Nephron (organoid): ENCODE data around the gene ASTN2.

Source experiments
- H3K27ac Mint-ChIP-seq, 3 experiments: 2 replicates each; pipeline ENCODE4 v1.8.0; 2020; ENCODE audit warnings: mixed read lengths in 3 of 3, mild to moderate bottlenecking in 2 of 3, moderate library complexity in 1 of 3
- H3K27me3 Mint-ChIP-seq: 2 replicates; pipeline ENCODE4 v1.8.0; 2021; ENCODE audit warnings: low read depth, mild to moderate bottlenecking, moderate library complexity, mixed read lengths
- H3K36me3 Mint-ChIP-seq: 2 replicates; pipeline ENCODE4 v1.8.0; 2020; ENCODE audit warnings: low read depth, mixed read lengths
- H3K4me1 Mint-ChIP-seq: 2 replicates; pipeline ENCODE4 v1.8.0; 2020; ENCODE audit warnings: mixed read lengths
- H3K4me3 Mint-ChIP-seq, 3 experiments: 2 replicates each; pipeline ENCODE4 v1.8.0; 2020; ENCODE audit warnings: mild to moderate bottlenecking in 3 of 3, mixed read lengths in 3 of 3, moderate library complexity in 2 of 3
- H3K9me3 Mint-ChIP-seq: 2 replicates; pipeline ENCODE4 v1.8.0; 2020; ENCODE audit warnings: mixed read lengths
- TF ChIP-seq, protein P1 (sequence below), 3 experiments: fragments of 200-600 bp; sonication (generic); IDR thresholded peaks; one replicate each; pipeline ENCODE4 v1.5.0; 2021; ENCODE audit warnings: antibody characterized with exemption in 3 of 3; ENCODE audit not compliant: unreplicated experiment in 3 of 3

Gene ASTN2

DNA sequence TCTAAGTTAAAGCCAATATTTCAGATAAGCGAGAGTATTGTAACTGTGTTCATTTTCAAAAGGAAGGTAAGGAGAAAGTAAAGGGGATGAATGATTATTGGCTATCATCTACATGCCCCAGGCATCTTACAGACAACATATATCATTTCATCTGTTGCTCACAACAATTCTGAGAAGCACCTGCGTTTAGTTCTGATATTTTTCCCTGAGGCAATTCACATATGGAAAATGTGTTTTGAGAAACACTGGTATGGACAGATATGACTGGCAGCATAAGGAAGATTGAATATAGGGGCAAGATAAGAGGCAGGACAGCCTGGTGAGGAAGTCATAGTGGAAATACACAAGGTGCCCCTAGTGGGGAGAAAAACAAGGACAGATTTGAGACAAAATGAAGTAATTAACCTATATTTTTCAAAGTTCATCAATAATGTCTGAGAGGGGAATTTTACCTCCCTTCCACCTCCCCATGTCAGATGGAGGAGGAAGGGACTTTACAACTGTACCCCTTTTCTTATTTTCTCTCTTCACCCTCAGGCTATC is 815.4 kb downstream of the ASTN2 start:
- Mint-ChIP-seq H3K27me3 (no peaks in the 10 kb centered on the region), H3K9me3 (no peaks in the 10 kb centered on the region), H3K4me1 (no peaks in the 10 kb centered on the region), H3K4me3 (no peak overlapping the region), H3K27ac (no peak overlapping the region), H3K36me3 (no peaks in the 10 kb centered on the region)
- TF ChIP-seq, protein P1, sequence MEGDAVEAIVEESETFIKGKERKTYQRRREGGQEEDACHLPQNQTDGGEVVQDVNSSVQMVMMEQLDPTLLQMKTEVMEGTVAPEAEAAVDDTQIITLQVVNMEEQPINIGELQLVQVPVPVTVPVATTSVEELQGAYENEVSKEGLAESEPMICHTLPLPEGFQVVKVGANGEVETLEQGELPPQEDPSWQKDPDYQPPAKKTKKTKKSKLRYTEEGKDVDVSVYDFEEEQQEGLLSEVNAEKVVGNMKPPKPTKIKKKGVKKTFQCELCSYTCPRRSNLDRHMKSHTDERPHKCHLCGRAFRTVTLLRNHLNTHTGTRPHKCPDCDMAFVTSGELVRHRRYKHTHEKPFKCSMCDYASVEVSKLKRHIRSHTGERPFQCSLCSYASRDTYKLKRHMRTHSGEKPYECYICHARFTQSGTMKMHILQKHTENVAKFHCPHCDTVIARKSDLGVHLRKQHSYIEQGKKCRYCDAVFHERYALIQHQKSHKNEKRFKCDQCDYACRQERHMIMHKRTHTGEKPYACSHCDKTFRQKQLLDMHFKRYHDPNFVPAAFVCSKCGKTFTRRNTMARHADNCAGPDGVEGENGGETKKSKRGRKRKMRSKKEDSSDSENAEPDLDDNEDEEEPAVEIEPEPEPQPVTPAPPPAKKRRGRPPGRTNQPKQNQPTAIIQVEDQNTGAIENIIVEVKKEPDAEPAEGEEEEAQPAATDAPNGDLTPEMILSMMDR (IDR thresholded peaks at IDR 0.05; ENCODE audit: unreplicated experiment in 3 of 3), result no peak

DNA sequence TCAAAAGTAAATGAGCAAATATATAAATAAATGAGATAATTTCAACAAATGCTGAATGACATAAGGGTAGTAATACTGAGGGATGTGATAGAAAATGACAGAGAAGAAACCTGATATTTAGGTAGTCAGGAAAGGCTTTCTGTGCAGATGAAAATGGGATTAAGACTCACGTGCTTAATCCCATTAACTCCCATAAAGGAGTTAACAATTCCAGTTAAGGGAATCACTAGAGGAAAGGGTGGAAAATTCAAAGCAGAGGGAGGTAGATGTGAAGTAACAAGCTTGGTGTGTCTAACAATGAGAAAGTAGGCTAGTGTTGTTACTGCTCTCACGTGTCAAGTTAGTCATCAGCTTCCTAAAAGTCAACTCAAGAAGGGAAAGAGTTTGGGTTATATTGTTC is 818.2 kb downstream of the ASTN2 start:
- Mint-ChIP-seq H3K4me3 (no peak overlapping the region), H3K9me3 (no peaks in the 10 kb centered on the region), H3K4me1 (no peaks in the 10 kb centered on the region)

DNA sequence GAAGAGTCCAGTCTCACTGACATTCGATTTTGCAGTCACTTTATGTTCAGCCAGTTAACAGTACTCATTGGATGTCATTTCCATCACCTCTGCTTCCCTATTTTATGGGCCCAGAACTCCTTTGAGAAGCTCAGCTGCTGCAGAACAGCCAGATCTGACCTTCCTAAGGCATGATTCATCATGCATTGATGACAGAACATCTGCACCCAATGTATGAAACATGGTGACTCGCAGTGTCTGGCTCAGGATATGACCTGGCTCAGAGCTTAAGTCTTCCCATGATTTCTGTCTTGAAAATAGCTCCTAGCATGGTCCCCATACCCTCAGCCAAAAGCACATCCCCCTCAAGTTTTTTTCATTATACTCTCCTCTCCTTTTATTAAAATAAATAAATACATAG is 820.3 kb downstream of the ASTN2 start:
- Mint-ChIP-seq H3K4me1 (no peaks in the 10 kb centered on the region), H3K27me3 (no peaks in the 10 kb centered on the region)
- TF ChIP-seq, protein P1 (IDR thresholded peaks at IDR 0.05; ENCODE audit: unreplicated experiment in 3 of 3), result no peak

More for the DNA sequence above, 818.2 kb downstream of the ASTN2 start:
- Mint-ChIP-seq H3K27ac (no peak overlapping the region), H3K36me3 (no peaks in the 10 kb centered on the region), H3K27me3 (no peaks in the 10 kb centered on the region)
- TF ChIP-seq, protein P1 (IDR thresholded peaks at IDR 0.05; ENCODE audit: unreplicated experiment in 3 of 3), result no peak

DNA sequence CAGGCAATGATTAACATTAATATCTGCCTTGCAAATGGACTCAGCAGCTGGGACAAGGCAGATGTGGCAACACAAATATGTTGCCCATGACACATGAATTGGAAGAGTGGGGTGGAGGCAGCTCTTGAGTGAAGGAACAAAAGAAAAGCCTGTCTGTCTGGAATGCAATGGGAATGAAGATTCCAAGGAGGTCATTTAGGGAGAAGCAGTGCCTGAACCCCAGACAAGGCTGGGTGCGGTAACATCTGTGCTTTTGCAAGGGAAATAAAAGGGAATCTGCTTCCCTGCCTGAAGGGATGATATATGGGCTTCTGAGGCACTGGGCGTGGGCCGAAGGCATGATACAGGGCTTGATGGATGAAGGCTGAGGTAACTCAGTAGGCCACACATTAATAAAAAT is 821.9 kb downstream of the ASTN2 start:
- no peak overlapping the region for H3K27ac Mint-ChIP-seq
- TF ChIP-seq, protein P1 (IDR thresholded peaks at IDR 0.05; ENCODE audit: unreplicated experiment in 3 of 3), result no peak
- peaks cover 18% of the 10 kb centered on the region for H3K36me3 Mint-ChIP-seq
- H3K27me3 Mint-ChIP-seq, result no peaks in the 10 kb centered on the region
- no peak overlapping the region for H3K4me3 Mint-ChIP-seq
- peaks cover 13% of the 10 kb centered on the region for H3K9me3 Mint-ChIP-seq
- no peaks in the 10 kb centered on the region for H3K4me1 Mint-ChIP-seq

More for the DNA sequence above, 820.3 kb downstream of the ASTN2 start:
- no peak overlapping the region for H3K27ac Mint-ChIP-seq
- H3K9me3 Mint-ChIP-seq, result peaks cover 2% of the 10 kb centered on the region
- H3K4me3 Mint-ChIP-seq, result no peak overlapping the region
- peaks cover 3% of the 10 kb centered on the region for H3K36me3 Mint-ChIP-seq

DNA sequence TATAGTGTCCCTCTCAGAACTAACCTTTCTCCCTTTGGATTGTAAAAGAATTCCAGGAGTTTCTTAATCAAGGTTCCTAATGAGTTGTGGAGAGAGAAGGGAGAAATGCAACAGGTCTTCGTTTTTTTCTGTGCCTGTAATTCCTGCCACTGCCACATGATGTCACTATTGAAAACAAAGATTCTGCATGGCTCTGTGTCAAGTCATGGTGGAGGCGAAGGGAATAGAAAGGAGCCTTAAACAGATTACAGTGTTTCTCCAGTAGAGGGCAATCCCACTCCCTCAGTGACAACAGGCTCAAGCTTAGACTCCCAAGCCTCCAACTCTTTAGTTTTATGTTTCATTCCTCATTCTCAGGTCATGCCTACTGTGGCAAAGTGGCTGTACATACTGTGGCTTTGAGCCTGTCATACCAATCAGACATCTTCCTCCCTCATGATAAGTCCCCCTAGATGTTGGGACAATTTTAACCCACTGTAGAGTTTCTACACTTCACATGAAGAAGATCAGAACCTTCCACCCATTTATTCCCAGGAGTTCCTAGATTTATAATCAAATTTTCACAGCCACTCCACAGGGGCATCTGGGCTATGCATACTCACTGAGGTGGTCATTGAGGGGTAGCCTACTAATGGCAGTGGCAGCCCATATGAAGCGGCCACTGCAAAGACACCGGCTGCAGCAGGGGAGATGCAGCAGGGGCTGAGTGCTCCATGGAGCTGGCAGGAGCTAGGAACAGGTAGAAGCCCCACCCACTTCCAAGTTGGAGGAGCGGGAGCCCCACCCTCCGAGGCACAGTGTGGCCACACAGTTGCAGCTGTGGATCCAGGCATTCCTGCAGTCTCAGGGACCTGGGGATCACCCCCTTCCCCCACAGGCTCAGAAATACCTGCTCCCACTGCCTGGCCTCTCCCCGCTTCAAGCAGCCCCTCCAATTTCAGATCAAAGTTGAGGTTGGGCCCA is 825.2 kb downstream of the ASTN2 start:
- Mint-ChIP-seq H3K27ac (no peak overlapping the region), H3K4me3 (no peak overlapping the region), H3K9me3 (peaks cover 25% of the 10 kb centered on the region), H3K27me3 (no peaks in the 10 kb centered on the region), H3K4me1 (no peaks in the 10 kb centered on the region), H3K36me3 (peaks cover 23% of the 10 kb centered on the region)
- TF ChIP-seq, protein P1 (IDR thresholded peaks at IDR 0.05; ENCODE audit: unreplicated experiment in 3 of 3), result peak in 2 of 3 experiments; percentile 30 to 35
